IMR-90 (cell line): ENCODE results near the gene VILL.

ENCODE experiments used
- CHD1 ChIP-seq: IDR thresholded peaks from 2 replicates; pipeline ENCODE4 v1.6.1; 2012; ENCODE audit warnings: low read depth, low read length, improper control_type of control experiment
- CTCF ChIP-seq: conservative IDR thresholded peaks from 2 replicates; pipeline ENCODE4 v1.5.1; 2012; ENCODE audit warnings: mild to moderate bottlenecking, low read depth, low read length, improper control_type of control experiment
- MXI1 ChIP-seq: IDR thresholded peaks from 2 replicates; pipeline ENCODE4 v1.6.1; 2012; ENCODE audit warnings: low read depth, mild to moderate bottlenecking, low read length, moderate library complexity, borderline replicate concordance
- POLR2A ChIP-seq: IDR thresholded peaks from 2 replicates; pipeline ENCODE4 v1.6.1; 2012; ENCODE audit warnings: mild to moderate bottlenecking, low read depth, low read length

DNA sequence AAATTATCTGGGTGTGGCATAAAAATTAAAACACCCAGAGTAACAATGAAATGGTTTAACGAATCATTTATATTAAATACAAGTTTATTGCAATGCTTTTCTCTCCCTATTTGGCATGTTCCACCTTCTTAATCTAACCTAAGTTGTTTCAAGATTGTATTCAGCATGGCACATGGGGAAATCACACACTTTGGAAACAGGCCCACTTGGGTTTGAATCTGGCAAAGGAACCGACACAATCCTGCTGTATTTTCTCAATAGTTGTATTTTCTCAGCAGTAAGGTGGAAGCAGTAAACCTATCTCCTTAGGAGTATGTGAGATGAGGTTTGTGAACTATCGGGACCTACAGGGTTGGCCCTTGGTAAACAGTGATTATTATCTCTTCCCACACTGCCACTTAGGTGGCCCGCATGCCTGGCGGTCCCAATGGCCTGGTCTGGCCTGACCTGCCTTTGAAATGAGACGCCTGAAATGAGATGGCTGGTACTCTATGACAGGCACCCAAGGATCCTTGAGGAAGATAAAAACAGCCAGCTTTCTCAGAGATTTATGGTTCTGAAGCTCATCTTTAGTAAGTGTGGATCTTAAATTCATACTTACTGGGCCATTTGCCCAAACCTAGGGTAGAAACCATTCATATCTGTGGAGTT lies 45.3 kb upstream of the VILL start:
- TF ChIP-seq CTCF (no peak), POLR2A (no peak), CHD1 (no peak), MXI1 (no peak)
